ENCODE results near the gene KLF6.

- TF ChIP-seq GATA2 (IDR thresholded peaks at IDR 0.05; ENCODE audit: insufficient read depth, insufficient read length, low read depth, low read length) (no peak), POLR2A (IDR thresholded peaks at IDR 0.05; ENCODE audit: low read depth, low read length) (no peak), EZH2 (IDR thresholded peaks at IDR 0.05; ENCODE audit: borderline replicate concordance, low read depth, low read length, severe bottlenecking) (no peak)
- TF ChIP-seq, protein P1, sequence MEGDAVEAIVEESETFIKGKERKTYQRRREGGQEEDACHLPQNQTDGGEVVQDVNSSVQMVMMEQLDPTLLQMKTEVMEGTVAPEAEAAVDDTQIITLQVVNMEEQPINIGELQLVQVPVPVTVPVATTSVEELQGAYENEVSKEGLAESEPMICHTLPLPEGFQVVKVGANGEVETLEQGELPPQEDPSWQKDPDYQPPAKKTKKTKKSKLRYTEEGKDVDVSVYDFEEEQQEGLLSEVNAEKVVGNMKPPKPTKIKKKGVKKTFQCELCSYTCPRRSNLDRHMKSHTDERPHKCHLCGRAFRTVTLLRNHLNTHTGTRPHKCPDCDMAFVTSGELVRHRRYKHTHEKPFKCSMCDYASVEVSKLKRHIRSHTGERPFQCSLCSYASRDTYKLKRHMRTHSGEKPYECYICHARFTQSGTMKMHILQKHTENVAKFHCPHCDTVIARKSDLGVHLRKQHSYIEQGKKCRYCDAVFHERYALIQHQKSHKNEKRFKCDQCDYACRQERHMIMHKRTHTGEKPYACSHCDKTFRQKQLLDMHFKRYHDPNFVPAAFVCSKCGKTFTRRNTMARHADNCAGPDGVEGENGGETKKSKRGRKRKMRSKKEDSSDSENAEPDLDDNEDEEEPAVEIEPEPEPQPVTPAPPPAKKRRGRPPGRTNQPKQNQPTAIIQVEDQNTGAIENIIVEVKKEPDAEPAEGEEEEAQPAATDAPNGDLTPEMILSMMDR (IDR thresholded peaks at IDR 0.05; ENCODE audit: extremely low read depth in 1 of 2, insufficient read depth in 1 of 2, low read depth in 1 of 2, low read length in 2 of 2) = no peak
Observed at GRCh38 chr10:3786295-3787015, 1.4 kb upstream of the KLF6 start.

Data from endothelial cell of umbilical vein (primary cell).